Left ventricle myocardium inferior (tissue), 1 donor: ENCODE results near the gene TMEM163. TPM values are rescaled to one million over a fixed set of nuclear protein-coding genes. Genes with fewer than 3 reads are reported as not detected.

ENCODE experiments used
- DNase-seq: peaks from one replicate; pipeline ENCODE4 v3.0.0-alpha.2; 2020
- H3K27ac ChIP-seq: fragments of 200-600 bp; replicated peaks from 2 replicates; pipeline ENCODE4 v1.8.0; 2021
- H3K27me3 ChIP-seq: fragments of 200-600 bp; 2 replicates; pipeline ENCODE4 v1.8.0; 2021; ENCODE audit warnings: low read depth
- H3K36me3 ChIP-seq: fragments of 200-600 bp; 2 replicates; pipeline ENCODE4 v1.8.0; 2021
- H3K4me1 ChIP-seq: fragments of 200-600 bp; 2 replicates; pipeline ENCODE4 v1.8.0; 2021
- H3K4me3 ChIP-seq: fragments of 200-600 bp; 2 replicates; pipeline ENCODE4 v1.8.0; 2021; ENCODE audit warnings: mild to moderate bottlenecking, moderate library complexity
- H3K9me3 ChIP-seq: fragments of 200-600 bp; replicated peaks from 2 replicates; pipeline ENCODE4 v1.8.0; 2021
- CTCF ChIP-seq: fragments of 200-600 bp; IDR thresholded peaks from 2 replicates; pipeline ENCODE4 v1.8.0; 2021; ENCODE audit warnings: antibody characterized with exemption, mild to moderate bottlenecking, borderline replicate concordance
- intact Hi-C: fragments of 100-400 bp; cut with micrococcal nuclease; formaldehyde crosslinking; loops from one replicate; pipeline ENCODE4 v1.11.0; 2022
- total RNA-seq: library from RNA; stranded (reverse); fragmentation: NEBNext Ultra II Directional; extraction: Animal tissue kit (Norgen Biotek cat#: 25700); gene quantifications from one replicate; pipeline ENCODE4 v1.2.1, GENCODE V29; 2021
- donor health status: DM: no; HTN: yes; CAD: no; lungs with severe emphysema.

The TMEM163 gene
- total RNA-seq, 1 donor from 2014 or later: 0.22 TPM

GRCh38 chr2:134582547-134582899 lies 136.3 kb downstream of the TMEM163 start:
- DNase-seq: no peak
- no peak for TF ChIP-seq CTCF
- Histone ChIP-seq H3K36me3 (no peaks in the 10 kb centered on the region), H3K27me3 (peaks cover 12% of the 10 kb centered on the region), H3K27ac (no peak overlapping the region), H3K9me3 (no peaks in the 10 kb centered on the region), H3K4me1 (no peaks in the 10 kb centered on the region), H3K4me3 (no peak overlapping the region)
- intact Hi-C loops: no loop called here

GRCh38 chr2:134581877-134582546 lies 136.8 kb downstream of the TMEM163 start:
- Histone ChIP-seq H3K27me3 (peaks cover 12% of the 10 kb centered on the region), H3K4me3 (no peak overlapping the region), H3K9me3 (no peaks in the 10 kb centered on the region), H3K27ac (no peak overlapping the region), H3K36me3 (no peaks in the 10 kb centered on the region), H3K4me1 (no peaks in the 10 kb centered on the region)
- DNase-seq: no peak
- TF ChIP-seq CTCF: no peak
- intact Hi-C loops: no loop called here

GRCh38 chr2:134578316-134578715 lies 140.5 kb downstream of the TMEM163 start:
- H3K27me3 ChIP-seq: peaks cover 12% of the 10 kb centered on the region
- intact Hi-C loops: no loop called here
- no peaks in the 10 kb centered on the region for H3K4me1 ChIP-seq
- no peak for DNase-seq
- no peaks in the 10 kb centered on the region for H3K36me3 ChIP-seq
- TF ChIP-seq CTCF: no peak
- no peaks in the 10 kb centered on the region for H3K9me3 ChIP-seq
- no peak overlapping the region for H3K27ac ChIP-seq
- H3K4me3 ChIP-seq: no peak overlapping the region

- Histone ChIP-seq H3K4me3 (no peak overlapping the region), H3K9me3 (no peaks in the 10 kb centered on the region), H3K27me3 (peaks cover 11% of the 10 kb centered on the region), H3K4me1 (no peaks in the 10 kb centered on the region), H3K36me3 (no peaks in the 10 kb centered on the region), H3K27ac (no peak overlapping the region)
- intact Hi-C loops: no loop called here
- DNase-seq: no peak
- no peak for TF ChIP-seq CTCF
These were observed 142.3 kb downstream of the TMEM163 start for GRCh38 chr2:134576478-134576877.

- Histone ChIP-seq H3K4me3 (no peak overlapping the region), H3K9me3 (no peaks in the 10 kb centered on the region), H3K27me3 (peaks cover 5% of the 10 kb centered on the region), H3K36me3 (no peaks in the 10 kb centered on the region), H3K27ac (no peak overlapping the region), H3K4me1 (no peaks in the 10 kb centered on the region)
- no peak for DNase-seq
- intact Hi-C loops: no loop called here
- no peak for TF ChIP-seq CTCF
These were observed 142.9 kb downstream of the TMEM163 start for GRCh38 chr2:134575888-134576287.
